DMS 273 treated with DMSO at 0.1 percent for 48 hours (cell line): ENCODE results near the gene CNST.
"Not testable (repeated sequence)": the region's sequence is repeated elsewhere in the genome, so short reads cannot be mapped to it uniquely, and the experiment has no call there.

ENCODE experiments used
- DNase-seq: peaks from one replicate; lab custom pipeline; 2025; lab: John Stamatoyannopoulos, UW

Gene CNST

DNA sequence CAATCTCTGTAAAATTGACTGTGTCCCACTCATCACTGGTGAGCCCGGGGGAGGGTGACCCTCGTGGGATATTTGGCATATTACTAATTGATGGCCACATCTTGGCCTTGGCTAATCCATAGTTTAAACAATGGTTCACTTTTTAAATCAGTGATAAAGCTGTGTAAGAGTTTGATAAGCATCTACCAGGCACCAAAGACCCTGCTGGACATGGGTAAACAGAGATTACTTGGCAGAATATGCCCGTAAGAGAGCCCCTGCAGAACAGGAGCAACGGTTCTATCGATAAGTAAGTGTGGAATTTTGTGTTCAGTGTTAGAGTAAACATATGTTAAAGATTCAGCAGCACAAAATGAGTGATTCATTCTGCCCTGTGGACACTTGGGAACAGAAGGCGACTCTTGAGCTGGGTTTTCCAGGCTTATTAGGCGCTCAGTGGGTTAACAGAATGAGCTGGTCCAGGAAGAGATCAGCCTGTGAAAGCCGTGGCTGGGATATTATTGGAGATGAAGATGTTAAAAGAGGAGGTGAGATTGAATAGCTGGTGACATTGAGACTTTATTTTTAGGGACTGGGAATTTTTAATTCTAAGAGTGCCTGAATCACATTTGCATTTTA, 55.9 kb downstream of the CNST start:
- no peak for DNase-seq

- DNase-seq = no peak
These were observed 57.8 kb downstream of the CNST start for GRCh38 chr1:246624091-246624490.

DNA sequence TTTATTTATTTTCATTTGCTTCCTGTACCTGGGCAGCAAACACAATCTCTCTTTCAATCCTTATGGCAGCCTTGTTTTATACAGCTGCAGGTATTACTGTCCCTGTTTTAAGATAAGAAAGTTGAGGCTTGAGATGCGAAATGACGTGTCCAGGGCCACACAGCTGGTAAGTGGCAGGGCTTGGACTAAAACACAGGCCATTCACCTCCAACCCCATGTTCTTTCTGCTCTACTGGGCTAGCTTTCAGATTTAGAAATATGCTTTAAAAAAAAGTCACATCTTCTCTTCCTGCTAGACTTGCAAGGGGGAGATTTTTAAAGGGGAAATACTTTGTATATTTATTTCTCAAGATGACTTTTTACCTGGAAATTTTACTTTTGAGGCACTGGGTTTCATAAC, 62.8 kb downstream of the CNST start:
- DNase-seq = no peak

DNA sequence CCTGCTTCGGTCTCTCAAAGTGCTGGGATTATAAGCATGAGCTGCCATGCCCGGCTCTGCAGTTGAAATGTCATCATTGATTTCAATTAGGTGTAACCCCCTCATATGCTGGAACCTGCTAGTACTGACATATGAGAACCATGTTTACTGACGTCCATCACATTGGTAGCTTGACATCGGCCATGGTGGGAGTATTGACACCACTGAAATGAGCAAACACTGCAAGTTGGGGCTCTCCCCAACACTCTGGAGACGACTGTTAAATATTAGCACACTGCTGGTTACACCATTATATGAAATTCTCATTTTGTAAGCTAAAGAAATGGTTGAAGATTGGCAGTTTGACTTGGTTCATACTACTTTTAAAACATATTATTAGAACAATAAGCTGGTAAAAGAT, 63.7 kb downstream of the CNST start:
- DNase-seq = no peak

DNA sequence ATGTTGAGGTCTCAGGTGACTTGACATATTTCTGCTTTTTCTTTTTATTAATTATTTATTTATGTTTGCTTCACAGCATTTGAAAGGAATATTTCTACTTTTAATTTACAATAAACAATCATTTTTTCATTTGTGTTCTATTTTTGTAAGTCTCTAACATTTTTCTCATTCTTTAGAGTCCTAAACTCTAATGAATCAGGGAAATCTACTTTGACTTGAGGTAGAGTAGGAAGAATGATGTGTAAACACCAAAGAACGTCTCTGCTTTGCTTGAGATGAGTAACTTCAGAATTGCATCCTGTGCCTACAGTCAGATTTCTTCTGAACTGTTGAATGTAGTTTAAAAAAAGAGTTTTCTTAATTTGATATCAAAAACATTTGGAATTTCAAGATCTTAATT, 65.2 kb downstream of the CNST start:
- DNase-seq = no peak

DNA sequence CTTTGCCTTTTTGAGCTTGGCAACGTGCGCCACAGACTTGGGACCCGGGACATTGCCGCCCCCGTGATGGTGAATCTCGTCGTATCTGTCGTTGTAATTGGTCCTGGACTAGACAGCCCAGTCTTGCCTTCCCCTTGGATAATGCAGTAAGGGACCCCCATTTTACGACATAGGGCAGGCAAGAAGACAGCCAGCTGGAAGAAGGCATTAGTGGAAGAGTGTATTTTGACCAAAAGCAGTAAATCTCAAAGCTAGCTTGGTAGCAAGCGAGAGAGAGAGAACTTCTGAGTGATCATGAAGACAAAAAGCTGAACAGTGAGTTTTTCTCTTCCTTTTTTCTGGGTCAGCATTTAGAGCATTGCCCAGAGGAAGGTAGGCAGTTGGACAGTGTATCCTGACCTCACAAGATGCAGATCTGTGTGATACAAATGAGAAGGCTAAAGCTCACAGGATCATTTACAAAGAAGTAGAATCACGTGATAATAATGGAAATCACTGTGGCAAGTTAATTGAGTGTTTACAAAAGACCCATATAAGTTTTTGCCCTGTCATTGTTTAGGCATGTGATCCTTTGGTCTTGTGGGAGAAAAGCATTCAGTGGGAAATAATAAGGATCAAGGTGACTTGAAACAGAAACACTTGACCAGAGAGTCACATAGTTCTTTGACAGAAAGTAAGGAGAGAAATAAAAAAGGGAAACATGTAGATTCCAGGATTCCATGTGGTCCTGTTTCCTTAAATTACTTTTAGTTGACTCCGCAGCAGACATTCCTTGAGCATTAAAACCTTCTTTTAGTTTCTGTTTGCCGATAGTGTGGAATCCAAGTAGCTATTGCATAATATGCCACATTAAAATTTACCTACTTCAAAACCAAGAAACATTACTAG, 66.3 kb downstream of the CNST start:
- no peak for DNase-seq

- DNase-seq = not testable (repeated sequence)
These were observed 68.4 kb downstream of the CNST start for GRCh38 chr1:246634659-246635058.

GRCh38 chr1:246638941-246639655, 72.8 kb downstream of the CNST start:
- DNase-seq = no peak

GRCh38 chr1:246639732-246640131, 73.5 kb downstream of the CNST start:
- no peak for DNase-seq

DNA sequence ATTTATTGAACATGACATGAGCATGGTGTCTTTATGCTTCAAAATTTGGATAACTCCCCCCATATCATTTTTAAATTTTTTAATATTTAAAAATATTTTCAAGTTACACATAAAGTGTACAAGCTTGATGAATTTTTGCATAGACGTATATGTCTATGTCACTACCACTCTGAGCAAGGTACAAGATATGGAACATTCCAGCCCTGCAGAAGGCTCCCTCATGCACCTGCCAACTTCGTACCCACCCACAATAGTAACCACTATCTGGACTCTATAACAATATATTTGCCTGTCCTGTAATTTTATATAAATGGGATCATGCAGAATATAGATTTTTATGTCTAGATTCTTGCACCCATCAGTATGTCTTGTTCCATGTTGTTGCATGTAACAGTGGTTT, 74.5 kb downstream of the CNST start:
- no peak for DNase-seq

DNA sequence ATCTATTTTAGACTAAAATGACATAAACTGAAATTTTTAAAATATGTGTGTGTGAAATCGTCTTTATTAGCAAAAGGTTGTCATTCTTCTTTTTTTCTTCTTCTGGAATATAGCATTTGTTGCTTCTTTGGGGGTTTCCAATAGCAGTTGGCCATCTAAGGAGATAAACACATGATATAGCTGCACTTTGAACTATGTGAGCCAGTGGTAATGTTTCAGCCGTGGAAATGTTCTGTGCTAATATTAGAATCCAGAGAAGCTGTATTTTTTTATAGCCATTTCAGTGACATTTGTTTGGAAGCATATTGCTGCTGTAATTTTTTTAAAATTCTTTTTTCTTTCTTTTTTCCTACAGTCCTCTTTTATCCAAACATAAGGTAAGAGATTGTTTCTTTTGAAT, 75.1 kb downstream of the CNST start:
- DNase-seq = no peak

DNA sequence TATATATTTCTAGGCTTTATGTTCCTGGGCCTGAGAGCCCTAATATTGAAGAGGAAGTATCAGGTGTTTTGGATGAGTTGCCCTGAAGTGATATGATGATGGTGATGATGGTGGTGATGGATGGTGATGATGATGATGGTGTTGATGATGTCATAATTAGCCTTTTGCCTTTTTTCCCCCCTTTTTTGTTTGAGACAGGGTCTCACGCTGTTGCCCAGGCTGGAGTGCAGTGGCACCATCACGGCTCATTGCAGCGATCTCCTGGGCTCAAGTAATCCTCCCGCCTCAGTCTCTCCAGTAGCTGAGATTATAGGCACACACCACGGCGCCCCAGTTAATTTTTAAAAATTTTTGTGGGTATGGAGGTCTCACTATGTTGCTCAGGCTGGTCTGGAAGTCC, 76.5 kb downstream of the CNST start:
- no peak for DNase-seq

DNA sequence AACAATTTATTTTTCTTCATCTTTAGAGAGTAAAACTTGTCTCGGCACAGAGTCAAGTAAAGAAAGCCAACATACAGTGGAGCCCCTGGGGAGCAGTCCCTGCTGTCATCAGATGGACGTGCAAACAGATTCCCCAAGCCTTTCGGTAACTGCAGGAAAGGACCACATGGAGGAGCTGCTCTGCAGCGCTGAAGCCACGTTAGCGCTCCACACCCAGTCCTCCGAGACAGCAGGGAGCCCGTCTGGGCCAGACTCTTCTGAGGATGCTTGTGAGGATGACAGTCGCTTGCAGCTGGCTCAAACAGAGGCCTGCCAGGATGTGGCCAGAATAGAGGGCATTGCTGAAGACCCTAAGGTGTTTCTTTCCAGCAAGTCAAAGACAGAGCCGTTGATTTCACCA, 80.9 kb downstream of the CNST start:
- DNase-seq = no peak

DNA sequence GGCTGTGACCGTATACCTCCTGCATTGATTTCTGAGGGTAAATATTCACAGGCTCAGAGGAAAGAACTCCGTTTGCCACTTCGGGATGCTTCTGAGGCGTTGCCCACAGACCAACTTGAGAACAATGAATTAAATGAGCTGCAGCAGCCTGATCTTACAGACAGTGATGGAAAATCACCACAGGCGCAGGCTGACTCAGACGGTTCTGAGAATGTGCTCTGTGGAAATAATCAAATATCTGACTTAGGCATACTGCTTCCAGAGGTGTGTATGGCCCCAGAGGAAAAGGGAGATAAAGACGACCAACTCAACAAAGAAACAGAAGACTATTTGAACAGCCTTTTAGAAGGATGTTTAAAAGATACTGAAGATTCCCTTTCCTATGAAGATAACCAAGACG, 81.3 kb downstream of the CNST start:
- DNase-seq = no peak

GRCh38 chr1:246651012-246651695, 84.9 kb downstream of the CNST start:
- DNase-seq = no peak

DNA sequence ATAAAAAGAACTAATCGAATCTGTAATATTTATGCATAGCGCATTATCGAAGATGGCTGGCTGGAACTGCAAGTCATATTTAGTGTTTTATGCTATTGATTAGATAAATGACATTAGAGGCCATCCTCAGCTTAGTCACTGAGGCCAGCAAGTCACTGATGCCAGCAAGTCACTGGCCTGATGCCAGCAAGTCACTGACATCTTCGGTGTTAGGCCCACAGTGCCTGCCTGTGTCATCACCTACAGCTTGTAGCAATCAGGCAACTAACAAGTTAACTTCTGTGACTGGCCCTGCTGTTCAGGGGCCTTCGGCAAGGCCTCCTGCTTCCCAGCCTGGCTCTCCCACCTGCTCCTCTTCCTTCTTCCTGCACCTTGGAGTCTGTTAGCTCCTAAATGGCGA, 92.3 kb downstream of the CNST start:
- DNase-seq = no peak

GRCh38 chr1:246659594-246660140, 93.4 kb downstream of the CNST start:
- DNase-seq = no peak

- DNase-seq = no peak
These were observed 95.2 kb downstream of the CNST start for GRCh38 chr1:246661451-246661850.

DNA sequence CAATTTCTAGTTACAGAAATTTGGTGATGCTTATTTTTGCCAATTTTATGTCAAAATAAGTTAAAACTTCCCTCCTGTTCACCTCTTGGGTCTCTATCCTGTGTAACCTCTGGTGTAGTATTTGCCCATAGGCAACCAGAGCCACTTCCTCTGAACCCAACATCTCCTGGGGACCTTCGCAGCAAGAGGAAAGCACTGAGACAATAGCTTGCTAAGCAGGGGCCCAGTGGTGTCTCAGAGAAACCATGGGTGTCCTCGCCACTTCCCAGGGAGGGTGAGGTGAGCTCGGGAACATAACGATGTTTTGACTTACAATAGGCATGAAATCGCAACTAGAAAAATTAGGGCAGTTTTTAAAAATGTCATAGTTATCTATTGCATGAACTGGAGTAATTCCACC, 101.5 kb downstream of the CNST start:
- no peak for DNase-seq

- DNase-seq = no peak
These were observed 103.4 kb downstream of the CNST start for GRCh38 chr1:246669659-246670058.

- no peak for DNase-seq
These were observed 107.8 kb downstream of the CNST start for GRCh38 chr1:246674049-246674448.

GRCh38 chr1:246677842-246678241, 111.6 kb downstream of the CNST start:
- no peak for DNase-seq
